Measurements from ENCODE around the gene UGP2. TPM values are rescaled to one million over a fixed set of nuclear protein-coding genes. Genes with fewer than 3 reads are reported as not detected.

UGP2 gene
- total and polyA plus RNA-seq, 2 experiments from 2014 or later = 183 to 327 TPM

DNA sequence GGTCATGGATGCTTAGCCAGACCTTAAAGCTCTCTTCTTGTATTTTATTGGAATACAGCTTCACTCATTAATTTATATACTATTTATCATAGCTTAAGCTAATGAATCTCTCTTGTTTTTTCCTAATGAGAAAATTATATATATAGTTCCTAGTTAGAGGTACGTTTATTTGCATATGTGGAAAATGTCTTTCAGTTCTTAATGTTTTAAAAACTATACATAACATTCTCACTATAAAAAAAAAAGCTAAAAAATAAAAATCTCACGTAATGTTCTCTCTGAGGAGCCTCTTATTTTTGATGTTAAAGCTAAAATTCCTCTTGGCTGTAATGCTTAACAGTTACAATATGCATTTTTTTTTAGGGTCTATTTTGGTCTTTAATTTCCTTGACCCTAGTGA, 16.6 kb downstream of the UGP2 start:
- Histone ChIP-seq H3K27ac (peak overlapping the region; percentile 21), H3K9me3 (ENCODE audit: low read depth) (no peaks in the 10 kb centered on the region), H3K36me3 (peaks cover 36% of the 10 kb centered on the region), H3K27me3 (no peaks in the 10 kb centered on the region), H3K4me1 (ENCODE audit: low read depth) (peaks cover 33% of the 10 kb centered on the region), H3K4me3 (no peak overlapping the region)
- DNase-seq (ENCODE audit: low read depth in 1 of 2, low spot score in 1 of 2) = no peak
- TF ChIP-seq, protein P1, sequence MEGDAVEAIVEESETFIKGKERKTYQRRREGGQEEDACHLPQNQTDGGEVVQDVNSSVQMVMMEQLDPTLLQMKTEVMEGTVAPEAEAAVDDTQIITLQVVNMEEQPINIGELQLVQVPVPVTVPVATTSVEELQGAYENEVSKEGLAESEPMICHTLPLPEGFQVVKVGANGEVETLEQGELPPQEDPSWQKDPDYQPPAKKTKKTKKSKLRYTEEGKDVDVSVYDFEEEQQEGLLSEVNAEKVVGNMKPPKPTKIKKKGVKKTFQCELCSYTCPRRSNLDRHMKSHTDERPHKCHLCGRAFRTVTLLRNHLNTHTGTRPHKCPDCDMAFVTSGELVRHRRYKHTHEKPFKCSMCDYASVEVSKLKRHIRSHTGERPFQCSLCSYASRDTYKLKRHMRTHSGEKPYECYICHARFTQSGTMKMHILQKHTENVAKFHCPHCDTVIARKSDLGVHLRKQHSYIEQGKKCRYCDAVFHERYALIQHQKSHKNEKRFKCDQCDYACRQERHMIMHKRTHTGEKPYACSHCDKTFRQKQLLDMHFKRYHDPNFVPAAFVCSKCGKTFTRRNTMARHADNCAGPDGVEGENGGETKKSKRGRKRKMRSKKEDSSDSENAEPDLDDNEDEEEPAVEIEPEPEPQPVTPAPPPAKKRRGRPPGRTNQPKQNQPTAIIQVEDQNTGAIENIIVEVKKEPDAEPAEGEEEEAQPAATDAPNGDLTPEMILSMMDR (IDR thresholded peaks at IDR 0.05; ENCODE audit: low read depth, low read length) = no peak

DNA sequence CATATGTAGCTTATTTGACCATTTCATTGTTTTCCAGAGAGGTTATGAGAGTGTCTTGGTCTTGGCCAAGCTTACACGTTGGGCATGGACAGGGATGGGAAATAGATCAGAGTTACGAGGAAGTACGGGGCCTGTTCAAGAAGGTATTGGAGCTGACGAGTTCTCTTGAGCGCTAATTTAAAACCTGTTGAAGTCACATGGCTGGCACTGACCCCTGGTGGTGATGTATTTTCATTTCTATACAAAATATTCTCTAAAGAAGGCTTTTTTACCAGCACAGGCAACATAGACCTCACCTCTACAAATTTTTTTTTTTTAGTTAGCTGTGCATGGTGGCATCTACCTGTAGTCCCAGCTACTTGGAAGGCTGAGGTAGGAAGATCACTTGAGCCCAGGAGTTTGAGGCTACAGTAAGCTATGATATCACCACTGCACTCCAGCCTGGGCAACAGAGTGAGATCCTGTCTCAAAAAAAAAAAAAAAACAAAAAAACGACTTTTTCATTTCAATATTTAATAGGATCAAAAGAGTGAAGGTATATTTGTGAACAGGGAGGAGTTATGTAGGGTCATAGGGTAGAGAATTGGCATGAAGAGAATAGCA, 19.6 kb downstream of the UGP2 start:
- Histone ChIP-seq H3K4me1 (ENCODE audit: low read depth) (peaks cover 26% of the 10 kb centered on the region), H3K27me3 (no peaks in the 10 kb centered on the region), H3K36me3 (peaks cover 41% of the 10 kb centered on the region), H3K9me3 (ENCODE audit: low read depth) (no peaks in the 10 kb centered on the region), H3K27ac (peak overlapping the region; percentile 84), H3K4me3 (no peak overlapping the region)
- TF ChIP-seq, protein P1 (IDR thresholded peaks at IDR 0.05; ENCODE audit: low read depth, low read length) = peak; percentile 50
- DNase-seq (ENCODE audit: low read depth in 1 of 2, low spot score in 1 of 2) = peak; percentile 57 to 81

DNA sequence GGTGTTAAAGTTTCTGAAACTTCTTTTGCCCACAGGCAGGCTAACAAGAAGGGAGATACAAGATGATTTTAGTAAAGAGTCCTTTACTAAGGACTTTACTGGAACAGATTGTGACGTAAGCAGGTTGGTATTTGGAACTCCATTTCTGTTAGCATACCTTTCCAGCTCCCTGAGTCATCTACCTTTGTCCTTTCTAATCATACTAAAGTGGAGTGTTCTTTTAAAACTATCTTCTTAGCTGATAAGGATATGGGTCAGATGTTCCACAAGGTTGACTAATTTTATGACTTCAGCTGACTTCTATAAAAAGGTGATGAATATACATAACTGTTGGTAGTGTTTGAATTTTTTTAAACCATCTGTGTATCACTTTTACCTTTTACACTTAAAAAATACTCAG, 21.1 kb downstream of the UGP2 start:
- TF ChIP-seq, protein P1 (IDR thresholded peaks at IDR 0.05; ENCODE audit: low read depth, low read length) = no peak
- H3K36me3 ChIP-seq = peaks cover 35% of the 10 kb centered on the region
- no peak overlapping the region for H3K4me3 ChIP-seq
- peak overlapping the region; percentile 84 for H3K27ac ChIP-seq
- no peak for DNase-seq (ENCODE audit: low read depth in 1 of 2, low spot score in 1 of 2)
- peaks cover 26% of the 10 kb centered on the region for H3K4me1 ChIP-seq (ENCODE audit: low read depth)
- H3K9me3 ChIP-seq (ENCODE audit: low read depth) = no peaks in the 10 kb centered on the region
- H3K27me3 ChIP-seq = no peaks in the 10 kb centered on the region

DNA sequence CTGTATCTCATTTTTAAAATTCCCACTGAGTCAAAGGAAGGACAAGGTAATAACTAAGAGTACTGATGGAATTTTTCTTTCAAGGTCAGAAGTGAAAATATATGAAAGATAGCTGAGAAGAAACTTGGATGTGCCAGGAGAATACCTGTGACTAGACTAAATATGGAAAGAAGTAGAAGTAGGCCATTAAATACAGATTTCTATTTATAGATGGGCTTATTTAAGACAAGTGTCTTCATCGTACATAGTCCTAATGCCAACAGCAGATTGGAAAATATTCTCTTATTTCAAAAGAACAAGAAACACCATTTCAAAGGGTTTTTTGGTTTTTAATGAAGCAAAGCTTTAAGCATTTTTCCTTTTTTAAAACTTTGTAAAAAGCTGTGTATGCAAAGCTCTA, 22.0 kb downstream of the UGP2 start:
- H3K4me3 ChIP-seq = no peak overlapping the region
- H3K27me3 ChIP-seq = no peaks in the 10 kb centered on the region
- H3K4me1 ChIP-seq (ENCODE audit: low read depth) = peaks cover 26% of the 10 kb centered on the region
- no peaks in the 10 kb centered on the region for H3K9me3 ChIP-seq (ENCODE audit: low read depth)
- no peak for DNase-seq (ENCODE audit: low read depth in 1 of 2, low spot score in 1 of 2)
- H3K36me3 ChIP-seq = peaks cover 30% of the 10 kb centered on the region
- TF ChIP-seq, protein P1 (IDR thresholded peaks at IDR 0.05; ENCODE audit: low read depth, low read length) = no peak
- peak overlapping the region; percentile 84 for H3K27ac ChIP-seq

DNA sequence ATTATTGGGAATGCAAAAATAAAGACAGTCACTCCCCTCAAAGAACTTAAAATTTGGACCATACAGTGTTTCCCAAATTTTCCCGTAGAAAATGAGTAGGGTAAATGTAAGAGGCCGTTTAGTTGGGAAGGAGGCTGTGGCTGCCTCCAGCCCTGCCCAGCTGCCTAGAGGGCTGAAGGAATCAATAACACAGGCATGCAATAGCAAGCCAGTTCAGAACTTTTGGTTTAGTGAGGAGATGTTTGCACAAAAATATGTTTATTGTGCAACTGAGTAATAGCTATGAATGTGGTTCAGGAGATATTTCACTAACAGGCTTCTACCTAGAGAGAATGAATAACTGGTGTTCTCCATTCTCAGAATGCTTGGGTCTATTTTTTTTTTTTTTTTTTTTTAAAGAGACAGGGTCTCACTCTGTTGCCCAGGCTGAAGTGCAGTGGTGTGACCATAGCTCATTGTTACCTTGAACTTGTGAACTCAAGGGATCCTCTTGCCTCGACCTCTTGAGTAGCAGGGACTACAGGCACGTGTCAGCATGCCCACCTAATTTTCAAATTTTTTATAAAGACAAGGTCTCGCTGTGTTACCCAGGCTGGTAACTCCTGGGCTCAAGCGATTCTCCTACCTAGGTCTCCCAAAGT, 23.6 kb downstream of the UGP2 start:
- H3K9me3 ChIP-seq (ENCODE audit: low read depth) = no peaks in the 10 kb centered on the region
- peaks cover 26% of the 10 kb centered on the region for H3K4me1 ChIP-seq (ENCODE audit: low read depth)
- TF ChIP-seq, protein P1 (IDR thresholded peaks at IDR 0.05; ENCODE audit: low read depth, low read length) = no peak
- peak overlapping the region; percentile 84 for H3K27ac ChIP-seq
- no peaks in the 10 kb centered on the region for H3K27me3 ChIP-seq
- DNase-seq (ENCODE audit: low read depth in 1 of 2, low spot score in 1 of 2) = peak in 1 of 2 donors; percentile 23
- H3K4me3 ChIP-seq = no peak overlapping the region
- H3K36me3 ChIP-seq = peaks cover 16% of the 10 kb centered on the region

Measured in cardiac muscle cell (in vitro differentiated cells and primary cell).